Mesenchymal stem cell (in vitro differentiated cells and primary cell): Measurements from ENCODE around the gene PTPRN2.

Source experiments
- DNase-seq: peaks from one replicate; pipeline ENCODE4 v3.0.0-alpha.2; 2013
- H2AFZ ChIP-seq: one replicate; pipeline ENCODE4 v1.6.1; 2013; ENCODE audit warnings: low read depth, mild to moderate bottlenecking, control low read depth, inconsistent platforms, low read length, moderate library complexity
- H2AK5ac ChIP-seq: 2 replicates; pipeline ENCODE4 v1.6.1; 2013; ENCODE audit warnings: low read length, moderate library complexity, mild to moderate bottlenecking, inconsistent platforms; ENCODE audit not compliant: severe bottlenecking
- H2BK120ac ChIP-seq: one replicate; pipeline ENCODE4 v1.6.1; 2013; ENCODE audit warnings: low read depth, mild to moderate bottlenecking, inconsistent platforms, low read length, moderate library complexity
- H2BK12ac ChIP-seq, 2 experiments: one replicate each; pipeline ENCODE4 v1.6.1; 2013; ENCODE audit warnings: inconsistent platforms in 2 of 2, low read length in 2 of 2, mild to moderate bottlenecking in 2 of 2, moderate library complexity in 2 of 2, control low read depth in 1 of 2
- H2BK15ac ChIP-seq: one replicate; pipeline ENCODE4 v1.6.1; 2013; ENCODE audit warnings: mild to moderate bottlenecking, low read depth, inconsistent platforms; ENCODE audit not compliant: poor library complexity, severe bottlenecking
- H2BK5ac ChIP-seq: 2 replicates; pipeline ENCODE4 v1.6.1; 2013; ENCODE audit warnings: low read depth, mild to moderate bottlenecking, low read length, control low read depth, inconsistent platforms; ENCODE audit not compliant: poor library complexity, severe bottlenecking
- H3K14ac ChIP-seq, 2 experiments: one replicate each; pipeline ENCODE4 v1.6.1; 2013; ENCODE audit warnings: inconsistent platforms in 2 of 2, low read length in 2 of 2, control low read depth in 1 of 2, mild to moderate bottlenecking in 1 of 2, moderate library complexity in 1 of 2
- H3K18ac ChIP-seq, 2 experiments: one replicate each; pipeline ENCODE4 v1.6.1; 2013; ENCODE audit warnings: inconsistent platforms in 2 of 2, low read length in 2 of 2, control low read depth in 1 of 2, low read depth in 1 of 2, mild to moderate bottlenecking in 1 of 2
- H3K23ac ChIP-seq, 2 experiments: one replicate each; pipeline ENCODE4 v1.6.1; 2013; ENCODE audit warnings: inconsistent platforms in 2 of 2, low read length in 2 of 2, mild to moderate bottlenecking in 2 of 2, moderate library complexity in 2 of 2, control low read depth in 1 of 2
- H3K27ac ChIP-seq: 2 replicates; pipeline ENCODE4 v1.5.1; 2013; ENCODE audit warnings: mild to moderate bottlenecking, moderate library complexity, low read length, control low read depth, inconsistent platforms; ENCODE audit not compliant: poor library complexity, severe bottlenecking
- H3K27me3 ChIP-seq, 2 experiments: 2 replicates each; pipeline versions ENCODE4 v1.6.1 to v1.7.0; 2013; ENCODE audit warnings: low read length in 2 of 2, mild to moderate bottlenecking in 2 of 2, moderate library complexity in 2 of 2, control low read depth in 1 of 2, inconsistent platforms in 1 of 2; ENCODE audit not compliant: control insufficient read depth in 1 of 2, insufficient read depth in 1 of 2
- H3K36me3 ChIP-seq, 2 experiments: 2 replicates each; pipeline versions ENCODE4 v1.6.1 to v1.7.0; 2013; ENCODE audit warnings: low read length in 2 of 2, control low read depth in 1 of 2, inconsistent platforms in 1 of 2, low read depth in 1 of 2, mild to moderate bottlenecking in 1 of 2; ENCODE audit not compliant: insufficient read depth in 2 of 2, control insufficient read depth in 1 of 2
- H3K4ac ChIP-seq, 2 experiments: one replicate each; pipeline ENCODE4 v1.6.1; 2013; ENCODE audit warnings: inconsistent platforms in 2 of 2, low read length in 2 of 2, mild to moderate bottlenecking in 2 of 2, moderate library complexity in 2 of 2, control low read depth in 1 of 2, low read depth in 1 of 2
- H3K4me1 ChIP-seq: 2 replicates; pipeline ENCODE4 v1.6.1; 2013; ENCODE audit warnings: low read depth, low read length, control low read depth; ENCODE audit not compliant: control insufficient read depth, insufficient read depth
- H3K4me2 ChIP-seq: 2 replicates; pipeline ENCODE4 v1.6.1; 2013; ENCODE audit warnings: low read length, mild to moderate bottlenecking, inconsistent platforms; ENCODE audit not compliant: poor library complexity, severe bottlenecking
- H3K4me3 ChIP-seq, 2 experiments: 2 replicates each; pipeline versions ENCODE4 v1.5.1 to v1.7.0; 2013; ENCODE audit warnings: low read length in 2 of 2, mild to moderate bottlenecking in 2 of 2, control low read depth in 1 of 2, low read depth in 1 of 2; ENCODE audit not compliant: insufficient read depth in 1 of 2
- H3K79me1 ChIP-seq: replicated peaks from 2 replicates; pipeline ENCODE4 v1.6.1; 2013; ENCODE audit warnings: mild to moderate bottlenecking, control low read depth, low read length, inconsistent platforms; ENCODE audit not compliant: poor library complexity, severe bottlenecking
- H3K9ac ChIP-seq: 2 replicates; pipeline ENCODE4 v1.7.0; 2013; ENCODE audit warnings: mild to moderate bottlenecking, low read length, moderate library complexity
- H3K9me3 ChIP-seq: 2 replicates; pipeline ENCODE4 v1.7.0; 2013; ENCODE audit warnings: mild to moderate bottlenecking, low read length; ENCODE audit not compliant: control insufficient read depth
- H4K8ac ChIP-seq: one replicate; pipeline ENCODE4 v1.6.1; 2013; ENCODE audit warnings: inconsistent platforms, mild to moderate bottlenecking, low read length, moderate library complexity
- H4K91ac ChIP-seq: one replicate; pipeline ENCODE4 v1.6.1; 2013; ENCODE audit warnings: mild to moderate bottlenecking, low read length, inconsistent platforms
- WGBS: methylation state at CpG from one replicate; pipeline ENCODE4 v1.1.7; 2013; ENCODE audit warnings: mixed read lengths; 5-methylcytosine and 5-hydroxymethylcytosine counted together

PTPRN2 gene

GRCh38 chr7:158372400-158373342, 215.0 kb downstream of the PTPRN2 start:
- H3K27ac ChIP-seq, result no peak overlapping the region
- no peak for DNase-seq
- H3K27me3 ChIP-seq, result no peaks in the 10 kb centered on the region
- no peak overlapping the region for H2BK120ac ChIP-seq
- H4K91ac ChIP-seq, result no peak overlapping the region
- no peak overlapping the region for H3K4ac ChIP-seq
- H3K79me1 ChIP-seq, result no peaks in the 10 kb centered on the region
- H3K4me2 ChIP-seq, result no peak overlapping the region
- no peaks in the 10 kb centered on the region for H3K36me3 ChIP-seq
- no peak overlapping the region for H3K18ac ChIP-seq
- no peaks in the 10 kb centered on the region for H3K9me3 ChIP-seq
- H2BK12ac ChIP-seq, result no peak overlapping the region
- H3K14ac ChIP-seq, result no peak overlapping the region
- no peak overlapping the region for H3K9ac ChIP-seq
- no peak overlapping the region for H2BK5ac ChIP-seq
- H3K4me3 ChIP-seq, result no peak overlapping the region
- H3K23ac ChIP-seq, result no peak overlapping the region
- no peak overlapping the region for H2BK15ac ChIP-seq
- H4K8ac ChIP-seq, result no peak overlapping the region
- H3K4me1 ChIP-seq, result no peaks in the 10 kb centered on the region
- H2AFZ ChIP-seq, result no peak overlapping the region
- H2AK5ac ChIP-seq, result no peak overlapping the region
- 72% methylated on average over 21 of the region's 23 CpGs for WGBS

DNA sequence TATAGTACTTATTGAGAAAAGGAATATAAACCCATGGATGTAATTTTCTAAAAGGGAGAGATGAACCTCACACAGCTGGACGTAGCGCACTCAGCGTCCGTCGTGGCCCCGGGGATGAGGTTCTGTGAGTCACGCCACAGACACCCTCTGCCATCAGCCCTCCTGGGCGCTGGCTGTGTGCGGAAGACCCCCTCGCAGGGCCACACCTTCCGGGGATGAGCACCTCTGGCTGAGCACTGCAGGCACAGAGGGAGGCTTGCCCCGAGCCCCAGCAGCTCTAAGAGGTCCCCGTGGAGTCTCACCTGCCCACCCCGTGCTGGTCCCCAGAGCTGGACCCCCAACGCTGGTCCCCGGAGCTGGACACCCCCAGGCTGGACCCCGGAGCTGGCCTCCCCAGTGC, 215.8 kb downstream of the PTPRN2 start:
- Histone ChIP-seq H3K9me3 (no peaks in the 10 kb centered on the region), H3K79me1 (no peaks in the 10 kb centered on the region)

DNA sequence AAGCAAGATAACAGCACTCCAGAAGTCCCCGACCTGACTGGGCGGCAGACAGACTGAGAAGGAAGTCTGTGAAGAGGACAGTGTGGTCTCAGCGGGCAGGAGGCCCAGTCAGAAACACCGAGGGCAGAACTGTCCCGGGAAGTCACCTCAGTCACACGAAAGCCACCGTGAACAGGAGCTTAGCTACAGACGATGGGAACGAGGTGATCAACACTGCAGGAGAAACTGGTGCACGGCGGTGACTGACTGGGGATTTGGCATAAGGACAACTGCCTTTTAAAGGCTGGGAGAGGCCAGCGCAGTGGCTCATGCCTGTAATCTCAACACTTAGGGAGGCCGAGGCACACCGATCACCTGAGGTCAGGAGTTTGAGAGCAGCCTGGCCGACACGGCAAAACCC, 217.8 kb downstream of the PTPRN2 start:
- H2BK15ac ChIP-seq, result no peak overlapping the region
- no peak overlapping the region for H3K27ac ChIP-seq
- H2AFZ ChIP-seq, result no peak overlapping the region
- H2BK12ac ChIP-seq, result no peak overlapping the region
- no peaks in the 10 kb centered on the region for H3K4me1 ChIP-seq
- H3K79me1 ChIP-seq, result no peaks in the 10 kb centered on the region
- no peak overlapping the region for H2BK5ac ChIP-seq
- H3K9ac ChIP-seq, result no peak overlapping the region
- H2AK5ac ChIP-seq, result no peak overlapping the region
- no peak overlapping the region for H2BK120ac ChIP-seq
- no peaks in the 10 kb centered on the region for H3K36me3 ChIP-seq
- no peaks in the 10 kb centered on the region for H3K9me3 ChIP-seq
- no peak overlapping the region for H3K23ac ChIP-seq
- H4K8ac ChIP-seq, result no peak overlapping the region
- no peaks in the 10 kb centered on the region for H3K27me3 ChIP-seq
- no peak overlapping the region for H3K4me3 ChIP-seq
- 92% methylated on average over 12 of the region's 16 CpGs for WGBS
- H4K91ac ChIP-seq, result no peak overlapping the region
- H3K18ac ChIP-seq, result no peak overlapping the region
- no peak for DNase-seq
- no peak overlapping the region for H3K4me2 ChIP-seq
- no peak overlapping the region for H3K14ac ChIP-seq
- H3K4ac ChIP-seq, result no peak overlapping the region

More for the DNA sequence above, 215.8 kb downstream of the PTPRN2 start:
- Histone ChIP-seq H2AFZ (no peak overlapping the region), H2BK15ac (no peak overlapping the region), H3K23ac (no peak overlapping the region), H3K36me3 (no peaks in the 10 kb centered on the region), H4K8ac (no peak overlapping the region), H3K27ac (no peak overlapping the region), H2BK12ac (no peak overlapping the region), H3K4me2 (no peak overlapping the region), H3K18ac (no peak overlapping the region), H2BK5ac (no peak overlapping the region), H3K4me1 (no peaks in the 10 kb centered on the region), H3K14ac (no peak overlapping the region), H4K91ac (no peak overlapping the region), H3K27me3 (no peaks in the 10 kb centered on the region), H3K4me3 (no peak overlapping the region), H2AK5ac (no peak overlapping the region), H3K4ac (no peak overlapping the region), H2BK120ac (no peak overlapping the region), H3K9ac (no peak overlapping the region)
- no peak for DNase-seq
- WGBS, result 82% methylated on average over 17 of the region's 17 CpGs

- H3K14ac ChIP-seq, result no peak overlapping the region
- H3K9ac ChIP-seq, result no peak overlapping the region
- H2AK5ac ChIP-seq, result no peak overlapping the region
- no peak overlapping the region for H4K8ac ChIP-seq
- H3K4me1 ChIP-seq, result no peaks in the 10 kb centered on the region
- no peak overlapping the region for H2BK15ac ChIP-seq
- H3K4ac ChIP-seq, result no peak overlapping the region
- H3K18ac ChIP-seq, result no peak overlapping the region
- 67% methylated on average over 5 of the region's 6 CpGs for WGBS
- no peak overlapping the region for H3K4me3 ChIP-seq
- no peak overlapping the region for H3K27ac ChIP-seq
- no peak overlapping the region for H2BK12ac ChIP-seq
- no peak overlapping the region for H2BK5ac ChIP-seq
- H3K23ac ChIP-seq, result no peak overlapping the region
- no peak overlapping the region for H4K91ac ChIP-seq
- H3K79me1 ChIP-seq, result no peaks in the 10 kb centered on the region
- H3K9me3 ChIP-seq, result no peaks in the 10 kb centered on the region
- DNase-seq, result no peak
- H3K27me3 ChIP-seq, result no peaks in the 10 kb centered on the region
- H3K4me2 ChIP-seq, result no peak overlapping the region
- H3K36me3 ChIP-seq, result no peaks in the 10 kb centered on the region
- H2AFZ ChIP-seq, result no peak overlapping the region
- no peak overlapping the region for H2BK120ac ChIP-seq
Measured at GRCh38 chr7:158369290-158369689, 218.3 kb downstream of the PTPRN2 start.
